Measurements from ENCODE around the gene MAJIN. TPM values are rescaled to one million over a fixed set of nuclear protein-coding genes. Genes with fewer than 3 reads are reported as not detected.
"Not testable (repeated sequence)": the region's sequence is repeated elsewhere in the genome, so short reads cannot be mapped to it uniquely, and the experiment has no call there.

Gene MAJIN
- total RNA-seq, 2 experiments from 2014 or later: not detected

- Mint-ChIP-seq H3K27me3 (no peaks in the 10 kb centered on the region), H3K4me1 (peaks cover 11% of the 10 kb centered on the region), H3K9me3 (no peaks in the 10 kb centered on the region), H3K27ac (no peak overlapping the region), H3K36me3 (no peaks in the 10 kb centered on the region), H3K4me3 (no peak overlapping the region)
- peak; percentile 31 for ATAC-seq (ENCODE audit: low read depth)
- no peak for DNase-seq
- POLR2A ChIA-PET: no interaction called here
Measured at GRCh38 chr11:65003282-65003681, 31.4 kb upstream of the MAJIN start.

GRCh38 chr11:65002706-65003105, 30.8 kb upstream of the MAJIN start:
- ATAC-seq (ENCODE audit: low read depth) (no peak), DNase-seq (no peak)
- Mint-ChIP-seq H3K27ac (no peak overlapping the region), H3K36me3 (no peaks in the 10 kb centered on the region), H3K9me3 (no peaks in the 10 kb centered on the region), H3K4me1 (peaks cover 14% of the 10 kb centered on the region), H3K4me3 (no peak overlapping the region), H3K27me3 (no peaks in the 10 kb centered on the region)
- POLR2A ChIA-PET: no interaction called here

GRCh38 chr11:64999478-64999877, 27.6 kb upstream of the MAJIN start:
- H3K36me3 Mint-ChIP-seq: no peaks in the 10 kb centered on the region
- H3K4me1 Mint-ChIP-seq: peaks cover 29% of the 10 kb centered on the region
- no peaks in the 10 kb centered on the region for H3K27me3 Mint-ChIP-seq
- peak overlapping the region; percentile 79 for H3K4me3 Mint-ChIP-seq
- ATAC-seq (ENCODE audit: low read depth): no peak
- peak overlapping the region; percentile 90 for H3K27ac Mint-ChIP-seq
- DNase-seq: no peak
- no peaks in the 10 kb centered on the region for H3K9me3 Mint-ChIP-seq
- POLR2A ChIA-PET: interaction anchor here (1.2 to 1.5 kb wide), 3 partner anchors 13 to 152 kb away, joined by 3 to 6 read pairs (median 4); partner anchors contain the start of gene SAC3D1

GRCh38 chr11:64998690-64999431, 27.0 kb upstream of the MAJIN start:
- Mint-ChIP-seq H3K27ac (peak overlapping the region; percentile 90), H3K4me3 (peak overlapping the region; percentile 79), H3K4me1 (peaks cover 29% of the 10 kb centered on the region), H3K9me3 (no peaks in the 10 kb centered on the region), H3K27me3 (no peaks in the 10 kb centered on the region), H3K36me3 (no peaks in the 10 kb centered on the region)
- peak; percentile 48 for ATAC-seq (ENCODE audit: low read depth)
- DNase-seq: no peak
- POLR2A ChIA-PET: interaction anchor here (0.5 to 2.8 kb wide), 8 partner anchors 14 to 220 kb away, joined by 3 to 10 read pairs (median 4); partner anchors contain the start of genes EHD1, FAU, PPP2R5B and SAC3D1

GRCh38 chr11:64998141-64998540, 26.2 kb upstream of the MAJIN start:
- ATAC-seq (ENCODE audit: low read depth) (peak; percentile 57), DNase-seq (no peak)
- Mint-ChIP-seq H3K27me3 (no peaks in the 10 kb centered on the region), H3K9me3 (no peaks in the 10 kb centered on the region), H3K36me3 (no peaks in the 10 kb centered on the region), H3K4me3 (peak overlapping the region; percentile 79), H3K4me1 (peaks cover 29% of the 10 kb centered on the region), H3K27ac (peak overlapping the region; percentile 90)
- POLR2A ChIA-PET: interaction anchor here (0.5 to 2.8 kb wide), 10 partner anchors 15 to 219 kb away, joined by 3 to 10 read pairs (median 4); partner anchors contain the start of genes EHD1, FAU, PPP2R5B and SAC3D1

- ATAC-seq (ENCODE audit: low read depth) (peak; percentile 72), DNase-seq (peak; percentile 43)
- Mint-ChIP-seq H3K4me1 (peaks cover 29% of the 10 kb centered on the region), H3K9me3 (no peaks in the 10 kb centered on the region), H3K36me3 (no peaks in the 10 kb centered on the region), H3K27me3 (no peaks in the 10 kb centered on the region), H3K27ac (peak within 1 kb of the TSS; percentile 85), H3K4me3 (peak within 1 kb of the TSS; percentile 79)
- POLR2A ChIA-PET: interaction anchor here (0.9 to 2.8 kb wide), 6 partner anchors 16 to 149 kb away, joined by 3 to 10 read pairs (median 3); partner anchors contain the start of genes ARL2, PPP2R5B and ZNHIT2
Measured at GRCh38 chr11:64996710-64997380, 24.9 kb upstream of the MAJIN start, which contains the start of gene BATF2. Gene BATF2, minus strand, starts transcription at chr11:64996971. Its CDS starts 57 bp downstream, at chr11:64996914.

- H3K36me3 Mint-ChIP-seq: no peaks in the 10 kb centered on the region
- H3K4me1 Mint-ChIP-seq: peaks cover 29% of the 10 kb centered on the region
- no peak for DNase-seq
- no peak for ATAC-seq (ENCODE audit: low read depth)
- peak overlapping the region; percentile 85 for H3K27ac Mint-ChIP-seq
- no peaks in the 10 kb centered on the region for H3K9me3 Mint-ChIP-seq
- no peaks in the 10 kb centered on the region for H3K27me3 Mint-ChIP-seq
- POLR2A ChIA-PET: interaction anchor here (1.3 to 2.8 kb wide), 4 partner anchors 17 to 148 kb away, joined by 3 to 10 read pairs (median 4); partner anchors contain the start of genes PPP2R5B and ZNHIT2
- peak overlapping the region; percentile 79 for H3K4me3 Mint-ChIP-seq
Measured at GRCh38 chr11:64996327-64996709, 24.4 kb upstream of the MAJIN start.

- Mint-ChIP-seq H3K9me3 (no peaks in the 10 kb centered on the region), H3K27ac (no peak overlapping the region), H3K4me3 (no peak overlapping the region), H3K4me1 (peaks cover 32% of the 10 kb centered on the region), H3K27me3 (no peaks in the 10 kb centered on the region), H3K36me3 (no peaks in the 10 kb centered on the region)
- ATAC-seq (ENCODE audit: low read depth) (no peak), DNase-seq (no peak)
- POLR2A ChIA-PET: no interaction called here
Measured at GRCh38 chr11:64994318-64994717, 22.4 kb upstream of the MAJIN start.

GRCh38 chr11:64990222-64990923, 18.5 kb upstream of the MAJIN start:
- peaks cover 9% of the 10 kb centered on the region for H3K4me1 Mint-ChIP-seq
- POLR2A ChIA-PET: no interaction called here
- no peak overlapping the region for H3K27ac Mint-ChIP-seq

GRCh38 chr11:64989416-64989815, 17.5 kb upstream of the MAJIN start:
- Mint-ChIP-seq H3K9me3 (no peaks in the 10 kb centered on the region), H3K36me3 (no peaks in the 10 kb centered on the region), H3K4me3 (no peak overlapping the region), H3K27ac (no peak overlapping the region), H3K4me1 (peaks cover 6% of the 10 kb centered on the region), H3K27me3 (no peaks in the 10 kb centered on the region)
- POLR2A ChIA-PET: no interaction called here
- no peak for DNase-seq
- ATAC-seq (ENCODE audit: low read depth): no peak

More at GRCh38 chr11:64990222-64990923, 18.5 kb upstream of the MAJIN start:
- no peaks in the 10 kb centered on the region for H3K9me3 Mint-ChIP-seq
- no peaks in the 10 kb centered on the region for H3K27me3 Mint-ChIP-seq
- DNase-seq (no peak), ATAC-seq (ENCODE audit: low read depth) (no peak)
- H3K4me3 Mint-ChIP-seq: peak overlapping the region; percentile 6
- no peaks in the 10 kb centered on the region for H3K36me3 Mint-ChIP-seq

- Mint-ChIP-seq H3K4me3 (no peak overlapping the region), H3K27me3 (no peaks in the 10 kb centered on the region), H3K9me3 (no peaks in the 10 kb centered on the region), H3K4me1 (peaks cover 6% of the 10 kb centered on the region), H3K27ac (no peak overlapping the region), H3K36me3 (no peaks in the 10 kb centered on the region)
- DNase-seq (no peak), ATAC-seq (ENCODE audit: low read depth) (no peak)
- POLR2A ChIA-PET: no interaction called here
Measured at GRCh38 chr11:64987998-64988854, 16.3 kb upstream of the MAJIN start.

GRCh38 chr11:64983339-64983738, 11.4 kb upstream of the MAJIN start:
- H3K4me1 Mint-ChIP-seq; POLR2A ChIA-PET; H3K27ac Mint-ChIP-seq; DNase-seq; ATAC-seq (ENCODE audit: low read depth); H3K4me3 Mint-ChIP-seq; H3K36me3 Mint-ChIP-seq; H3K27me3 Mint-ChIP-seq; H3K9me3 Mint-ChIP-seq: not testable (repeated sequence)

All from activated naive CD8-positive, alpha-beta T cell treated with anti-CD3 and anti-CD28 coated beads, Interleukin-2, amount 10 ng/mL, durations not matched to agents 7 days and 5 days (primary cell).